HG02588 (cell line): Measurements from ENCODE around the gene SAMD11.
"Not testable (repeated sequence)": the region's sequence is repeated elsewhere in the genome, so short reads cannot be mapped to it uniquely, and the experiment has no call there.

Experiments used
- ATAC-seq: cut with Tn5 transposase; IDR thresholded peaks from one replicate; pipeline ENCODE4 v1.9.1; 2021; ENCODE audit warnings: mild to moderate bottlenecking, moderate library complexity; ENCODE audit not compliant: unreplicated experiment

Gene SAMD11

DNA sequence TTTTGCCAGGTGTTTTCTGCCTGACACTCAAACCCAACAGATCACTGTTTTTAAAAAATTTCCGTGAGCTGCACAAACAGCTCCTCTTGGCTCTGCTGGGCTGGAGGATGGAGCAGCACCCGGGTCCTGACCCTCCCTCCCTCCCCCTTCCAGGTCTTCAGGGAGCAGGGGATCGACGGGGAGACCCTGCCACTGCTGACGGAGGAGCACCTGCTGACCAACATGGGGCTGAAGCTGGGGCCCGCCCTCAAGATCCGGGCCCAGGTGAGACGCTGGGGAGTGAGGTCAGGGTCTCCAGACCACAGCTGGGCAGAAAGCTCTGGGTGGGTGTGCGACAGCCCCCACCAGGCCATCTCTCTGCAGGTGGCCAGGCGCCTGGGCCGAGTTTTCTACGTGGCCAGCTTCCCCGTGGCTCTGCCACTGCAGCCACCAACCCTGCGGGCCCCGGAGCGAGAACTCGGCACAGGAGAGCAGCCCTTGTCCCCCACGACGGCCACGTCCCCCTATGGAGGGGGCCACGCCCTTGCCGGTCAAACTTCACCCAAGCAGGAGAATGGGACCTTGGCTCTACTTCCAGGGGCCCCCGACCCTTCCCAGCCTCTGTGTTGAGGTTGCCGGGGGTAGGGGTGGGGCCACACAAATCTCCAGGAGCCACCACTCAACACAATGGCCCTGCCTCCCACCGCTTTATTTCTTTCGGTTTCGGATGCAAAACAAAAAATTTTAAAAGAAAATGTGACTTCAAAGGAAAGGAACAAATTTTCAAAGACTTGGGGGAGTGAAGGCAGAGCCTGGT lies 20.0 kb downstream of the SAMD11 start:
- ATAC-seq = no peak

DNA sequence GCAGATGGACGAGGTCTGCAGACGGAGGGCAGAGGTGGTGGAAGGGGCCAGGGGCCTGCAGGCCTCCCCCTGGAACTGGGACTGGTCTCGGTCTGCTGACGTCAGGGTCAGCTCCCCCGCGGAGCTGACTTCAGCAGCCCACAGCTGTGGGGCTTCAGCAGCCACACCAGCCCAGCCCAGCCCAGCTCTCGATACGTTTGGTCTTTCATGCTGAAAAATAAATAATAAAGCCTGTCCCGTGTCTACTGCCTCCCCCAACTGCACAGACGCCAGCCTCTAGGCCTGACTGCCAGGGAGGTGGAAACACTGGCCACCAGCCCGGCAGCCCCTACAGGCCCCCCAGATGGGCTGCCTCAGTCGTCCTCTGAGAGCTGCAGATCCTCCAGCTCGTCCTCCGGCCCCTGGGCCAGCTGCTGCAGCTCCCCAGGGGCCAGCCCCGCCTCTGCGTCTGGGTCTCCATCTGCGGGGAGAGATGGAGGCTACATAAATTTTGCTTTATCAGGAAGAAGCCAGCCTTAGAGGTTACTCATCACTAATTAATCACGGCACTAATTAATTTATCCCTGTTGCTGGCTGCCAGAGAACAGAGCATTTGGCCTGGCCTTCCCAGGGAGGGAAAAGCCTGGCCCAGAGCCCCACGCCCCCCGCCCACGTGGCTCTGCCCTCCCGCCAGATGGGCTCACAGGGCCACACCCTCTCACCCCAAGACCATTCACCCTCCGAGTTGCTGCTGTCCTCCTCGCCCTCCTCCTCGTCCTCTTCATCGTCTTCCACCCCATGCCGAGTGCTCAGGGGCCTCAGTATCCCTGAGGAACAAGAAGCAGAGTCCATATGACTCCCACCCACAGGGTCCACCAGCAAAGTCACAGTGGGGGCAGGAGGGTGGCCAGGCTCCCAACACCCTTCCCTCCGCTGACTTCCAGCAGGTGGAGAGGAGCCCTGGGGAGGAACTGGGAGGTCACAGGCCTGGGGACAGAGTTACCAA lies 20.9 kb downstream of the SAMD11 start:
- no peak for ATAC-seq

GRCh38 chr1:945688-946556 lies 22.2 kb downstream of the SAMD11 start:
- ATAC-seq = no peak

DNA sequence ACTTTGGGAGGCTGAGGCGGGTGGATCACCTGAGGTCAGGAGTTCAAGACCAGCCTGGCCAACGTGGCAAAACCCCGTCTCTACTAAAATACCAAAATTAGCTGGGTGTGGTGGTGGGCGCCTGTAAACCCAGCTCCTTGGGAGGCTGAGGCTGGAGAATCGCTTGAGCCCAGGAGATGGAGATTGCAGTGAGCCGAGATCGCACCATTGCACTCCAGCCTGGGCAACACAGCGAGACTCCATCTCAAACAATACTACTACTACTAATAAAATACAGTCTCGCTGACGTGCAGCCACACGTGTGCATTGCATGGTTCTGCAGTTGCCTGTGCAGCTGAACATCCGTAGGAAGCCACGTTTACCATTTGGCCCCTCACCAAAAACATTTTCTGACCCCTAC lies 23.1 kb downstream of the SAMD11 start:
- ATAC-seq = not testable (repeated sequence)

GRCh38 chr1:947958-948357 lies 24.2 kb downstream of the SAMD11 start:
- no peak for ATAC-seq

GRCh38 chr1:950268-950667 lies 26.5 kb downstream of the SAMD11 start:
- no peak for ATAC-seq

- ATAC-seq = no peak
Observed at GRCh38 chr1:950881-951280, 27.2 kb downstream of the SAMD11 start.

- no peak for ATAC-seq
Observed at GRCh38 chr1:951364-951763, 27.6 kb downstream of the SAMD11 start.

DNA sequence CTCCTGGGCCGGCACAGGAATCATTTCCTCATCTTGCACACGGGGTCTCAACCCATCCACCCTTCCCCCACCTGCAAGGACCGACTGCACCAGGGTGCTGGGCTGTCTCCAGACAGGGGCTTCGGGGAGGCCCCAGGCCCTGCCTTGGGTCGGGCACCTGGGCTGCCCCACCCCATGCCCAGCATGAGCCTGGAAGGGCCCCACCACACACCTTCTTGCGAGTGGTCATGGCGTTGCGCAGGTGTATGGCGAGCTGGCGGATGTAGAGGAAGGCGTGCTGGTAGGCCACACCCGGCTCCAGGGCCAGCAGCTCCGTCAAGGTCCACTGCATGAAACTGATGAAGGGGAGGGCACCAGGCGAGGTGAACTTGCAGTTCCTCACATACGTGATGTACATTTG lies 28.5 kb downstream of the SAMD11 start:
- no peak for ATAC-seq

GRCh38 chr1:952603-953002 lies 28.9 kb downstream of the SAMD11 start:
- no peak for ATAC-seq

GRCh38 chr1:953524-954320 lies 30.0 kb downstream of the SAMD11 start:
- no peak for ATAC-seq

DNA sequence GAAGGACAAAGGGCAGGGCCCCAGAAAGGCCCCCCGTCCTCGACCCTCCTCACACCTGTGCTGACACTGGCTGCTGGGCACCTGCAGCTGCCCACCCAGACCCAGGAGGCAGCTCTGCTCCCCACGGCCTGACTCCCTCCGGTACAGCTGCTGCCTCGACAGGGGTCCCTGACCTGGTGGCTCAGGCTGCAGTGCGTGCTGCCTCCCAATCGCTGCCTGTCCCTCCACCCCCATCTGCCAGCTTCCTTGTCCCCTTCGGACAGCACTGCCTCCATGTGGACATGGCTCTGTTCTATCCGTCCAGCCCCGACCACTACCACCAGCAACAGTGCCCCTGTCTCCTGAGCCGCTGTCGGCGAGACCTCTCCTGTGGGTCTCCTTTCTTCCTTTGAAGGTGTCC lies 31.2 kb downstream of the SAMD11 start:
- ATAC-seq = no peak

GRCh38 chr1:955474-955873 lies 31.8 kb downstream of the SAMD11 start:
- no peak for ATAC-seq

- no peak for ATAC-seq
Observed at GRCh38 chr1:956636-957035, 32.9 kb downstream of the SAMD11 start.

DNA sequence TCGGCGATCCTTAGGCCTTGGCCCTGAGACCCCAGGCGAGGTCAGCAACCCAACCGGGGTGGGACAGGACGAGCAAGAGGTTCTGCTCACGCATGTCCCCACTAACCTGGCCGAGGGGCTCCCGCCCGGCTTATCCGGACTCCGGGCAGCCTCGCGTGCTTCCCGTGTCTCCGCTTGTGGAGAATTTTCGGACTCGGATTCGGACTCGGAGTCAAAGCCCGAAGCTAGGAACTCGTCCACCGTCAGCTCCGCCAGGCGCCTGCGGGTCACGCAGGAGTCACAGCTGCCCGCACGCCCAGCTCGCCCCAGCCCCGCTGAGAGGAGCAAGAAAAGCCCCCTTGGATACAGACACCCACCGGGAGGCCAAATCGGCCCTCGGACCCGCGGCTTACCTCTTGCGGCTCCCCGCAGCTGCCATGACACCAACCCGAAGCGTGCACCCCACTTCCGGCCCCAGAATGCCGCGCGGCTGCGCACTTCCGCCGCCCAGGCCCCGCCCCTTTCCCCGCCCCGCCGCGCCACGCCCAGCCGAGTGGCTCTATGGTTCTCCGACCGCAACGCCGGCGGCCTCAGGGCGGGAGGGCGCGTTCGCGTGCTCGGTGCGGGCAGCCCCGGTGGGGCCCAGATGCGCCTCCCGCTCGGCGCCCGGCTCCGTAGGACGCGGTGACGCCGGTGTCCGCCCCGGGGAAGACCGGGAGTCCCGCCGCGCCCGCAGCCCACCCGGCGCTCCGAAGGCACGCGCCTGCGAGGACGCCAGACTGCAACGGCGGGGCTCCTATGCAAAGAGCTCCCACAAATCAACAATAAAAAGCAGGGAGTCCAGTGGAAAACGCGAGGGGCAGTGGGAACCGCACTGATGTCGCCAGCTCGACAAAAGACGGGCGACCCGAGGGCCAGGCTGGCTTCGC lies 35.4 kb downstream of the SAMD11 start, which contains the start of gene NOC2L:
TSS of gene NOC2L (minus strand) at position 434 of the 908 bp plus-strand sequence. CDS start at position 418, 16 bp downstream.
- ATAC-seq = peak; percentile 58

DNA sequence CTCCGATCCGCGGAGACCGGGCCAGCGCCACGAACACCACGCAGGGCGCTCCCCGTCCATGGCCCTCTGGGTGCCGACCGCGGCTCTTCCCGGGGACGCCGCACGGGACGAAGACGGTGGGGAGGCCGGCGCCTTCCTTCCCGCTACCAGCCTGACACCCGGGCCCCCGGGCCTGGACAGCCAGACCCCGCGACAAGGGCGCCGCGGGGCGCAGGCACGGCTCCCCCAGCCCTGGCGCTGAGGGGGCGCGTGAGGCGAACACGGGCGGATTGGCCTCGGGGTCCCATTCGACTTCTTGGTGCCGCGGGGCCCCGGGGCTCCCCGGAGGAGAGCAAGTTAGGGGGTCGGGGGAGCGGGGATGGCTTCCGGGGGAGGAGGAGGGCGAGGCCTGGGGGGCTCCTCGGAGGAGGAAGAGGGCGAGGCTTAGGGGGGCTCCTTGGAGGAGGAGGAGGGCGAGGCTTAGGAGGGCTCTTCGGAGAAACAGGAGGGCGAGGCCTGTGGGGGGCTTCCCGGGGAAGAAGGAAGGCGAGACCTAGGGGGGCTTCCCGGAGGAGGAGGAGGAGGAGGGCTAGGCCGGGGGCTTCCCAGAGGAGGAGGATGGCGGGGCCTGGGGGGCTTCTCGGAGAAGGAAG lies 36.1 kb downstream of the SAMD11 start:
- ATAC-seq = no peak

GRCh38 chr1:960363-961131 lies 36.8 kb downstream of the SAMD11 start, which contains the start of gene KLHL17:
TSS of gene KLHL17 (plus strand) at chr1:960584. CDS start at chr1:960694, 110 bp downstream.
- no peak for ATAC-seq
